Fibroblast of pulmonary artery (primary cell): ENCODE measurements around the gene KCNK13.
A peak's percentile ranks its signal among the peaks of the same experiment; 100 is the strongest.
"Not testable (repeated sequence)": the region's sequence is repeated elsewhere in the genome, so short reads cannot be mapped to it uniquely, and the experiment has no call there.

ENCODE experiments used
- DNase-seq: peaks from one replicate; pipeline ENCODE4 v3.0.0-alpha.2; 2010; ENCODE audit warnings: low read depth
- H3K4me3 ChIP-seq: replicated peaks from 2 replicates; pipeline ENCODE4 v1.5.1; 2011; ENCODE audit warnings: low read depth, mild to moderate bottlenecking, control low read depth, low read length, moderate library complexity
- TF ChIP-seq, protein P1 (sequence below): IDR thresholded peaks from 2 replicates; pipeline ENCODE4 v1.5.1; 2011; ENCODE audit warnings: mild to moderate bottlenecking, control low read depth, low read length, inconsistent platforms; ENCODE audit errors: missing control alignments

The KCNK13 gene

GRCh38 chr14:90087433-90087832 lies 25.6 kb downstream of the KCNK13 start:
- DNase-seq: peak; percentile 70
- TF ChIP-seq, protein P1, sequence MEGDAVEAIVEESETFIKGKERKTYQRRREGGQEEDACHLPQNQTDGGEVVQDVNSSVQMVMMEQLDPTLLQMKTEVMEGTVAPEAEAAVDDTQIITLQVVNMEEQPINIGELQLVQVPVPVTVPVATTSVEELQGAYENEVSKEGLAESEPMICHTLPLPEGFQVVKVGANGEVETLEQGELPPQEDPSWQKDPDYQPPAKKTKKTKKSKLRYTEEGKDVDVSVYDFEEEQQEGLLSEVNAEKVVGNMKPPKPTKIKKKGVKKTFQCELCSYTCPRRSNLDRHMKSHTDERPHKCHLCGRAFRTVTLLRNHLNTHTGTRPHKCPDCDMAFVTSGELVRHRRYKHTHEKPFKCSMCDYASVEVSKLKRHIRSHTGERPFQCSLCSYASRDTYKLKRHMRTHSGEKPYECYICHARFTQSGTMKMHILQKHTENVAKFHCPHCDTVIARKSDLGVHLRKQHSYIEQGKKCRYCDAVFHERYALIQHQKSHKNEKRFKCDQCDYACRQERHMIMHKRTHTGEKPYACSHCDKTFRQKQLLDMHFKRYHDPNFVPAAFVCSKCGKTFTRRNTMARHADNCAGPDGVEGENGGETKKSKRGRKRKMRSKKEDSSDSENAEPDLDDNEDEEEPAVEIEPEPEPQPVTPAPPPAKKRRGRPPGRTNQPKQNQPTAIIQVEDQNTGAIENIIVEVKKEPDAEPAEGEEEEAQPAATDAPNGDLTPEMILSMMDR: no peak
- H3K4me3 ChIP-seq: no peak overlapping the region

DNA sequence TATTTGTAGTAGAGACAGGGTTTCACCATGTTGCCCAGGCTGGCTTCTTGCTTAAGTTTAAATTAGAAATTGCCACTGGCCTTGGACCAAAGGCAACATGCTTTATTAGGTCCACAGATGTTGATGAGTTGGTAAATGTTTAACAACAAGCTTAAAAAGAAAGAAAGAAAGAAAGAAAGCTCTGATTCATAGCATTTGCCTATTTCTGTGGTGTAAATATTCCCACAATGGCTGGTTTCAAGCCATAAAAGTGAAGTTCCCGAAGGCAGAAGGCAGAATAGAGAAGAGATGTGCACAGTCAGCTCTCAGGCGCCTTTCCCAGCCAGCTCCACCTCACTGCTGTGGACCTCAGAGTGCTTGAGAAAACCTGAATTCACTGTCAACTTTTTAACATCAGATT lies 26.4 kb downstream of the KCNK13 start:
- no peak overlapping the region for H3K4me3 ChIP-seq
- no peak for DNase-seq

GRCh38 chr14:90089486-90089885 lies 27.7 kb downstream of the KCNK13 start:
- H3K4me3 ChIP-seq, DNase-seq: not testable (repeated sequence)

More for the DNA sequence above, 26.4 kb downstream of the KCNK13 start:
- TF ChIP-seq, protein P1: no peak

DNA sequence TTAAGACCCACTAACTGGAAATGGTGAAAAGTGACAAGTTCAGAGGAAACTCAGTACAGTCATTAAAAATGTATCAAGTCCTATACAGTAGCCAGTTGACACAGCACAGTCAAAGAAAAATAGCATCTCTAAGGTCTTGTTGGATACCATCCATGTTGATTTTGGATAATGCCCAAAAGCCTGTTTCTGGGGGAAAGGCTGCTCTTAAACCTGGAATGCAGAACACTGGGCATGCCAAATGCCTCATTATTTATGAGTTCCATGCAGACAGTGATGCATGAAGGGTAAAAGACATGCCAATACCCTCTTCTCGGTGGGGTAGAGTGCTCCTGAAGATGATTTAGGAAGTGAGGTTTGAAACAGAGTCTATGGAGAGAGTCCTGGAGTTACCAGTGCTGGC lies 29.6 kb downstream of the KCNK13 start:
- peak; percentile 79 for DNase-seq
- TF ChIP-seq, protein P1: no peak
- H3K4me3 ChIP-seq: no peak overlapping the region

GRCh38 chr14:90093942-90094595 lies 32.3 kb downstream of the KCNK13 start:
- TF ChIP-seq, protein P1: no peak
- DNase-seq: peak; percentile 55
- H3K4me3 ChIP-seq: no peak overlapping the region

GRCh38 chr14:90095096-90095495 lies 33.3 kb downstream of the KCNK13 start:
- TF ChIP-seq, protein P1: no peak
- no peak overlapping the region for H3K4me3 ChIP-seq
- DNase-seq: no peak

DNA sequence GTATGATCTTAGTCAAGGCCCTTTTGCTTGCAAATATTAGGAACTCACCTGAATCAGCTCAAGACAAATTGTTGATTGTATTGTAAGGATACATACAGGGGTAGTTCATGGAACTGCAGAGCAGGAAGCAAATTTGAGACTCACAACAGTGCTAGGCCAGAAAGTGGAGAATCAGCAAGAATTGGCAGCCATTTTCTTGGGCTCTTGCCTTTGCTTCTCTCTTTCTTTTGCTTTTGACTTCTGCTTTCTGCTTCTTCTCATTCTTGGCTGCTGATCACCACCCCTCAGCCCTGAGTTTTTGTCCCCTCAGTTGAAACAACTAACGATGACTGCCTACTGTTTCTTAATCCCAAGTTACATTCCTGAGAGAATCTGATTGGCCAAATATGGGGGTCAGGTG lies 34.8 kb downstream of the KCNK13 start:
- DNase-seq: no peak
- TF ChIP-seq, protein P1: no peak
- no peak overlapping the region for H3K4me3 ChIP-seq

DNA sequence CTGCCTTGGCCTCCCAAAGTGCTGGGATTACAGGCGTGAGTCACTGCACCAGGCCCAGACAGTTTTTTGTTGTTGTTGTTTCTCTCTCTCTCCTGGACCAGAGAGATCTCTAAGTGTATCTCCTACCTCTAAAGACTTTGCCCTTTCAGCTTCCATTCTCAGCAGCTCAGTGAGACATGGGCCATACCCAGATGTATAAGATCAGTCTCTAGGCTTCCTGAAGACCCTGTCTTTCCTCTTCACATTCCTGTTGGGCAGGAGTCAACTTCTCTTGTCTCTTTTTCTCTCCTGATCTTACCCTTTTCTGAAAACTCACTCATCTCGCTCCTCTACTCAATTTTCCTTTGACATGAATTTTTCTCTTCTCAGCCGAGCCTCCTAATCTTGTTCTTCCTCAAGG lies 42.0 kb downstream of the KCNK13 start:
- no peak for DNase-seq
- H3K4me3 ChIP-seq: no peak overlapping the region
- TF ChIP-seq, protein P1: no peak
